Measurements from ENCODE around the gene ALG10.
A peak's percentile ranks its signal among the peaks of the same experiment; 100 is the strongest.
"Not testable (repeated sequence)": the region's sequence is repeated elsewhere in the genome, so short reads cannot be mapped to it uniquely, and the experiment has no call there.

Gene ALG10

DNA sequence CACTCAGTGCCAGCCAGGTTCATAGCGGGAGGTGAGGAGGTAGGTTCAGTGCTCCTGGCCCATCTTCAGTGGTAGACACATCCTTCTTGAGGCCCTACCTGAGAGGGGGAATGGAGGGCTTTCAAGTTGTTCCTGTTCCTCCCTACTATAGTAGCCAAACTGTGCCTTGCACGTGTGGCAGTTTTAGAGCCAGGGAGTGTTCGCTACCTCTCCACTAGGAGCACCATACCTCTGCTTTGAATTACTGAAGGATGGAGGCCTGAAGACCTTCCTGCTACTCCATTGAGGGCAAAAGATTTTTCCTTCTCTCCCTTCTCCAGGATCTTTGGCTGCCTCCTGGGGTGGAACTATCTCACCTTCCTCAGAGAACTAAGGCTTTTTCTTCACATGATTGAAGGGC lies 5.9 kb upstream of the ALG10 start:
- 0 out of 2 replicates have a peak, but pooled peaks have one; percentile 5 for TF ChIP-seq CTCF (IDR thresholded peaks at IDR 0.05; ENCODE audit: borderline replicate concordance, insufficient read depth, low read depth, low read length)
- no peak overlapping the region for H3K4me3 ChIP-seq (ENCODE audit: low read depth, low read length)

DNA sequence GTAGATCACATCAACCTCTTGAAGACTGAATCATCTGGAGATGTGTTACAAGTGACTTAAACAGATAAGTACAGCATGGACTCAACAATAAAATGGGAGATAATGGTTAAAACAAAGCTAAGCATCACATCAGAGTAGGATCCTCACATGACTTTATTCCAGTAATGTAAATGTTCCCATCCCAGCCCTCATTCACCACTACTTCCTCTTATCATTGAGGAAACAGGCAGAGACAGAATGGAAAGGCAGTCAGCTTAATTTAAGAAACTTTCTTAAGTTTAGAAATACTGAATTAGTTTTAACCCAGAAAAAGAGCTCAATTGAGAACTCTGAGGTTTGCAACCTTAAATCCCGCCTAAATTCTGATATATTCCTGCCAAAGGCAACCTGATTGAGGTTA lies 1.2 kb upstream of the ALG10 start:
- no peak for TF ChIP-seq CTCF (IDR thresholded peaks at IDR 0.05; ENCODE audit: borderline replicate concordance, insufficient read depth, low read depth, low read length)
- no peak overlapping the region for H3K4me3 ChIP-seq (ENCODE audit: low read depth, low read length)

DNA sequence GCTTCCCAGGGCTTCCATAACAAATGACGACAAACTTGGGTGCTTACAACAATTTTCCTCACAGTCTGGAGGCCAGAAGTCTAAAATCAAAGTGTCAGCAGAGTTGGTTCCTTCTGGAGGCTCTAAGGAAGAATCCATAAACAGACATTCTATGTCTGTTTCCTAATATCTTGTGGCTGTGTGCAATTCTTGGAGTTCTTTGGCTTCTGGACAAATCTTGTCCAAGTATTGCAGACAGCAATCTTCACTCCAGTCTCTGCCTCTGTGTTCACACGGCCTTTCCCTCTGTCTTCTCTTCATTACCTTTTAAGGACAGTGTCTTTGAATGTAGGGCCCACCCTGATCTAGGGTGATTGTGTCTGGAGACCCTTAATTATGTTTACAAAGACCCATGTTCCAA lies 5.4 kb downstream of the ALG10 start:
- H3K4me3 ChIP-seq (ENCODE audit: low read depth, low read length) = not testable (repeated sequence)

DNA sequence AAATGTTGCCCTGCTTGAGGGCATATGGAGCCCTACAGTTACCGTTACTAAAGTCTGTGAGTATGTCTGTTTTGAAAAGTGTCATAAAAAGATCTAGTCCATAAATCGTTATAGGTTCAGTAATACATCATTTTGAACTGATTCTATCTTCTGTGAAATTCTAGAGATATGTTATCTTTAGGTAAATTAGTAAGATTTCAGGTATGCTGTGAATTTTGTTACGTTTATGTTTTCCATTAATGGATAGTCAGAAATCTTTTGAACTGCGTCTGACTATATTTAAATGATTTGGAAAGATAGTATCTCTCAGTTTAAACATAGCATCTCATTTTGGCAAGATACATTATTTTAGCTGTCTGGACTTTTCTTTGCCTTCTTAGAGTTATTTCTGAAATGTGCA lies 8.3 kb downstream of the ALG10 start:
- TF ChIP-seq CTCF (IDR thresholded peaks at IDR 0.05; ENCODE audit: borderline replicate concordance, insufficient read depth, low read depth, low read length) = no peak
- H3K4me3 ChIP-seq (ENCODE audit: low read depth, low read length) = no peak overlapping the region

DNA sequence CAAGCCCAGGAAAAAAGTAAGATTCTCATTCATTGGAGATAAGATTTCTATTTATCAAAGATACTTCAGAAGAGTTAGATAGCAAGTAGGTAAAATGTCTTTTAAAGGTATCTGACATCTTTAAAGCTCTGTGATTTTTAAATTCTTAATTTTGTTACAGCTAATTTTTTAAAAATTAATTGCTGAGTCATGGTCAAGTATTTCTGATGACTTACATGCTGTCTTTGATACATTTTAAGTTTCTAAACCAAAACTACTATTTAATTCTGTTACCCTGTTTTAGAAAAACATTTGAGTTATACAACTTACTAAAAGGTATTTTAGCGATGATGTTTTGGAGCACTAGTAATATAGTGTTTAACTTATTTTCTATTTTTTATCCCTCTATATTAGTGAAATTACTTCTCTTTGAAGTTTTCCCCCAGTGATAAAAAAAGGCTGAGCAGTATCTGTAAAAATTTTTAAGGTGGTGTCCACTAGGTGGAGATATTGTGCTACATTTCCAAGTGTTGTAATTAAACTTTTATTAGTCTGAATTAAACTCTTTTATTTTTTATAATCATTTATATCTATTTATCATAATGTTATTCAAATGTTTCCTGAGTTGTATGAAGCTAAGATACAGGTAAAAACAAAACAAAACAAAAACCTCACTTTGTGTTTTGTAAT lies 11.5 kb downstream of the ALG10 start:
- no peak overlapping the region for H3K4me3 ChIP-seq (ENCODE audit: low read depth, low read length)

DNA sequence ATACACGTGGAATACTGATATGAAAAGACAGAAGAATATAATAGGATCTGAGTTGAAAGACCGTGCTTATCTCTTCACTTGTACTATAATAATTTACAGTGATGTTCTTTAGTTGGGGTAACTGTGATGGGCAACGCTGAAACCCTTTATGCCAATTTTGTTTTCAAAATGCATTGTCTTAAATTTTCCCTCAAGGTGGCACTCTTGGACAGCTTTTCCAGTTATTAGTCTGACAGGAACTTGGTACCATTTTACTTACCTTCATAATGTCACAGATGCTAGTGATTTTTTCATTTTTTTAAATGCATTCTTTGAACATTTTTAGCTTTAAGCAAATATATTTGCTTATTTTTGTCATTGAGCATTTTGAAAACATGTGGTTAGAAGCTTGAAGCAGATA lies 16.1 kb downstream of the ALG10 start:
- not testable (repeated sequence) for H3K4me3 ChIP-seq (ENCODE audit: low read depth, low read length)

More for the DNA sequence above, 11.5 kb downstream of the ALG10 start:
- TF ChIP-seq CTCF (IDR thresholded peaks at IDR 0.05; ENCODE audit: borderline replicate concordance, insufficient read depth, low read depth, low read length) = no peak

DNA sequence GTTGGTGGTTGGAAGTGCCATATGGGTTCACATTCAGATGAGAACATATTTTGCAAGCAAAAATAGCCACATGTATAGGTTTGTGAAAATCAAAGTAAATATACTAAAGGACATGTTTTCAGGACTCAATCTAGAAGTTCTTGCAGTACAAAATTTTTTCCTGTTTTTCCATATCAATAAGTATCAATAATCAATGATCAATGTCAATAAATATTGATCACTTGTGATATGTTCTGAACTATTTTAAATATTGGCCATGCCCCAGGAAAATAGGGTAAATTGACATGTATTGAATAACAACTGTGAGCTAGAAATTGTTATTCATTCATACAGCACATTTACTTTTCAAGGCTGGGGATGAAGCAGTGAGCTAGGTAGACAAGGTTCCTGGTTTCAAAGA lies 24.3 kb downstream of the ALG10 start:
- no peak for TF ChIP-seq CTCF (IDR thresholded peaks at IDR 0.05; ENCODE audit: borderline replicate concordance, insufficient read depth, low read depth, low read length)
- no peak overlapping the region for H3K4me3 ChIP-seq (ENCODE audit: low read depth, low read length)

DNA sequence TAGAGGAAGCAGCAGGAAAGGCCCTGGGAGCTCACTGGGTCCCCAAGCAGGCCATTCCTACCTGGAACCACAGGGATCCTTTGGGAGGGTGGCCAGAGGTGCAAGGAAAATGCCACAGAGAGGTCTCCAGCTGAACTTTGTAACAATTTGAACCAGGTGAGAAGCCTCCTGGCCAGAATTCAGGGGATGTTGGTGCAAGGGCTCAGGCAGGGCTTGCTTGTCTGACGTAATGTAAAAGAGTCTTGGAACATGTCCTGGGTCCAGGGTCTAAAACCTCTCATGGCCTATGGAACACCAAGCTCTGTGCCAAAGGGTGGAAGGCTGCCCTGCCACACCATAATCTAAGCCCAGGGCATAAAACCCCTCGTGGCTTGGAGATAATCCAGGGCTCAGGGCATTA lies 25.6 kb downstream of the ALG10 start:
- H3K4me3 ChIP-seq (ENCODE audit: low read depth, low read length) = not testable (repeated sequence)

DNA sequence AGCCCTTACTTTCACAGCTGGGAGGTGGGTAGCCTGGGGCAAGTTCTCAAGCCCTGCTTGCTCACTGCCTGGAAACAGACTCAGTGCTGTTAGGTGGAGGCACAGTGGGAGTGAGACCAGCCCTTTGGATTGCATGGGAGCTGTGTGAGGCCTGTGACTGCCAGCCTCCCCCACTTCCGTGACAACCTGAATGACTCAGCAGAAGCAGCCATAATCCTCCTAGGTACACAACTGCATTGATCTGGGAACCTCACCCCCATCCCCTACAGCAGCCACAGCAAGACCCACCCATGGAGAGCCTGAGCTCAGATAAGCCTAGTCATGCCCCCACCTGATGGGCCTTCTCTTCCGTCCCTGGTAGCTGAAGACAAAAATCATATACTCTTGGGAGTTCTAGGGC lies 26.4 kb downstream of the ALG10 start:
- H3K4me3 ChIP-seq (ENCODE audit: low read depth, low read length) = no peak overlapping the region
- no peak for TF ChIP-seq CTCF (IDR thresholded peaks at IDR 0.05; ENCODE audit: borderline replicate concordance, insufficient read depth, low read depth, low read length)
